ENCODE data around the gene GGTLC3.
"Not testable (repeated sequence)": the region's sequence is repeated elsewhere in the genome, so short reads cannot be mapped to it uniquely, and the experiment has no call there.

The GGTLC3 gene

DNA sequence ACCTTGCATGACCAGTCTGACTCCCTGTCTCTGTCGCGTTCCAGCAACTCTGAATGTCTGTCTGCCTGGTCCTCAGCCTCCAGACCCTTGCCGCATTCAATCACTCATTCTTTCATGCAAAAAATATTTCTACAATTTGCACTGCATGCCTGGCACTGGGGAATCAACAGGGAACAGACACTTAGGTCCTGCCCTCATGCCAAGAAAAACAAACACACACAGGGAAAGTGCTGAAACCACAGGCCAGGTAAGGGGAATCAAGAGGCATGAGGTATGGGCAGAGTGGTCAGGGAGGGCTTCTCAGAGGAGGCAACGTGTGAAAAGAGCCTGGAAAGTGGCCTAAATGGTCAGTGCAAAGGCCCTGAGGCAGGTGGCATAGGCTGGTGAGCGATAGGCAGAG lies at the start of gene GGTLC3:
Gene GGTLC3 (minus strand): TSS at position 101 of the 400 bp plus-strand sequence. CDS start 264 bp downstream, outside the sequence.
- H3K36me3 ChIP-seq (ENCODE audit: insufficient read depth, low read length); H3K27me3 ChIP-seq (ENCODE audit: insufficient read depth, low read length); H2AFZ ChIP-seq (ENCODE audit: low read length); H3K4me1 ChIP-seq (ENCODE audit: insufficient read depth, low read length, severe bottlenecking); H3K27ac ChIP-seq (ENCODE audit: low read depth, low read length, poor library complexity, severe bottlenecking); H3K79me2 ChIP-seq (ENCODE audit: insufficient read depth, low read length); H3F3A ChIP-seq (ENCODE audit: insufficient read depth, low read length); H3K9me2 ChIP-seq (ENCODE audit: low read depth, low read length); H3K9ac ChIP-seq (ENCODE audit: low read length); H3K4me3 ChIP-seq (ENCODE audit: low read depth, low read length, poor library complexity, severe bottlenecking); H3K9me3 ChIP-seq (ENCODE audit: low read length); H3K4me2 ChIP-seq (ENCODE audit: low read length); H4K20me1 ChIP-seq (ENCODE audit: insufficient read depth, low read length): not testable (repeated sequence)

DNA sequence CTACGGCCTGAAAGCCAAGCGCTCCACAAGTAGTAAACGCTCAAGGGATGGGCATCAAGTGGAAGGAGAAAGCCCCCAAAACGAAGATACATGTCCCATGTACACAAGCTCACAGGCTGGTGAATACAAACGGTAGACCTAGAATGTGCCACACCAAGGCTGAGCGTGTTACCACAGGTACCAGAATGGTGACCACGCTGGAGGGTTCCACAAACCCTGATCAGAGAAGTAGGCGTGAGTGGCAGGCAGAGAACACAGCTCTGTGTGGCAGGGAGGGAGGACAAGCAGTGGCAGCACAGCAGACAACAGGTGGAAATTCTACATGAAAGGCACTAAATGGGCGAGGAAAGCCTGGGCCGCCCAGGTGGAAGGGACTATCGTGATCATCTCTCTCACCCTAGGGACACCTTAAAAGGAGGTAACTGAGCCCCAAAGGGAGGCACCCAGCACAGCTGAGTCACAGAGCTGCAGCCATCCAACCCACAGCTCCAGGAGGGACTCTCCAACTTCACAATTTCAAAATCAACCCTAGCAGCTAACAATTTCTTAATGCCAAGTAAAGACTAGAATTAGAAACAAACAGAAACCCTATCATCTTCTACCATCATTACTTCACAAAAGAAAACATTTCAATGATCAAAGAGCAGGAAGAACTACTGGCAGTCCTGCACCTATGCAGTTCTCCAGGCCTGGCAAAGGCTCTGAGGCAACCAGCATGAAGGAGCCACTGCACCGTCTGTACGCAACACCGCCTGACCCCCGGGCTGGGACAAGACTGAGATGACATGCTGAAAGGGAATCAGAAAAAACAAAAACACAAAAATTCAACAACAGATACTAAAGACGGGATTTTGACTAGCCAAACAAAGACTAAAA lies 42.4 kb upstream of the GGTLC3 start:
- H4K20me1 ChIP-seq (ENCODE audit: insufficient read depth, low read length); H3K36me3 ChIP-seq (ENCODE audit: insufficient read depth, low read length); H3K9me2 ChIP-seq (ENCODE audit: low read depth, low read length); H3K9me3 ChIP-seq (ENCODE audit: low read length); H3K27ac ChIP-seq (ENCODE audit: low read depth, low read length, poor library complexity, severe bottlenecking); H3K27me3 ChIP-seq (ENCODE audit: insufficient read depth, low read length); H3K9ac ChIP-seq (ENCODE audit: low read length); H3K4me3 ChIP-seq (ENCODE audit: low read depth, low read length, poor library complexity, severe bottlenecking); H3K4me1 ChIP-seq (ENCODE audit: insufficient read depth, low read length, severe bottlenecking); H3K79me2 ChIP-seq (ENCODE audit: insufficient read depth, low read length); H2AFZ ChIP-seq (ENCODE audit: low read length); H3F3A ChIP-seq (ENCODE audit: insufficient read depth, low read length); H3K4me2 ChIP-seq (ENCODE audit: low read length): not testable (repeated sequence)

DNA sequence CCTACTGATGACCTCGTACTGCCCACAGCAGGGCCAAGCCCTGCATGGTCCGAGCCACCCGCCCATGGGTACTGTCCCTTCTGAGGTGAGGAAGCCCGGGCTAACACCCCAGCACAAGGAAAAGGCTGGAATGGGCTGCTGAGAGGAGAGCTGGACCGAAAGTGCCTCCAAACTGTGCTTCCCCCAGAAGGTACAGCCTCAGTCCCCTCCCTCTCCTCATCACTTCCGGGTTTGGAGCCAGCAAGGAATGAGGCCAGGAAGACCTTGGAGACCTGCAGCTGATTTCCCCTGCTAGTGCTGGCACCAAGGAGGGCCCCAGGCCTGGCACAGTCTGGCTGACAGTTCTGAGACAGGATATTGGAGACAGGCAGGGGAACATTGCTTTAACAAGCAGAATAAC lies 41.0 kb upstream of the GGTLC3 start:
- not testable (repeated sequence) for H3K36me3 ChIP-seq (ENCODE audit: insufficient read depth, low read length); H3K9me3 ChIP-seq (ENCODE audit: low read length); H3K27me3 ChIP-seq (ENCODE audit: insufficient read depth, low read length); H3K4me3 ChIP-seq (ENCODE audit: low read depth, low read length, poor library complexity, severe bottlenecking); H3K9ac ChIP-seq (ENCODE audit: low read length); H3K4me2 ChIP-seq (ENCODE audit: low read length); H3K4me1 ChIP-seq (ENCODE audit: insufficient read depth, low read length, severe bottlenecking); H4K20me1 ChIP-seq (ENCODE audit: insufficient read depth, low read length); H3F3A ChIP-seq (ENCODE audit: insufficient read depth, low read length); H2AFZ ChIP-seq (ENCODE audit: low read length); H3K27ac ChIP-seq (ENCODE audit: low read depth, low read length, poor library complexity, severe bottlenecking); H3K9me2 ChIP-seq (ENCODE audit: low read depth, low read length); H3K79me2 ChIP-seq (ENCODE audit: insufficient read depth, low read length)

DNA sequence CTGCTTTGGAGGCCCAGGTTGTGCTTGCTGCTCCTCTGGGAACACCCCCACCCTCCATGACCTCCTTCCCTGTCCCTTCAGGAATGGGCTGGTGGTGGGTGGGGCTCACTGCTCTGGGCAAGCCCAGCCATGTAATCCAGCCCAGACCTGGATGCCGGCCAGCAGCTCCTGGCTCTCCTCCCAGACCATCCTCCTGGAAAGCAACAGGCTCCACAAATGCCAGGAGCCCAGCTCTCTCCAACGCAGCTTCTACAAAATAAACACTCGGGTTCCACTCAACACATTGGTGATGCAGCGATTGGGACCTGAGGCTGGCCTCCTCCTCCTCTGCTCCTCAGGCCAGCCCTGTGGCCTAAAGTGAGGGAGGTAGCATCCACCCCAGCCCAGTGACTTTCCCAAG lies 40.6 kb upstream of the GGTLC3 start:
- H3K9me3 ChIP-seq (ENCODE audit: low read length); H3K79me2 ChIP-seq (ENCODE audit: insufficient read depth, low read length); H3K9ac ChIP-seq (ENCODE audit: low read length); H3K27ac ChIP-seq (ENCODE audit: low read depth, low read length, poor library complexity, severe bottlenecking); H3K27me3 ChIP-seq (ENCODE audit: insufficient read depth, low read length); H4K20me1 ChIP-seq (ENCODE audit: insufficient read depth, low read length); H3K9me2 ChIP-seq (ENCODE audit: low read depth, low read length); H3K4me2 ChIP-seq (ENCODE audit: low read length); H2AFZ ChIP-seq (ENCODE audit: low read length); H3K36me3 ChIP-seq (ENCODE audit: insufficient read depth, low read length); H3F3A ChIP-seq (ENCODE audit: insufficient read depth, low read length); H3K4me3 ChIP-seq (ENCODE audit: low read depth, low read length, poor library complexity, severe bottlenecking); H3K4me1 ChIP-seq (ENCODE audit: insufficient read depth, low read length, severe bottlenecking): not testable (repeated sequence)

GRCh38 chr22:18554280-18555256 lies 36.6 kb upstream of the GGTLC3 start:
- H2AFZ ChIP-seq (ENCODE audit: low read length); H3K9me3 ChIP-seq (ENCODE audit: low read length); H3K36me3 ChIP-seq (ENCODE audit: insufficient read depth, low read length); H3K27ac ChIP-seq (ENCODE audit: low read depth, low read length, poor library complexity, severe bottlenecking); H3K4me3 ChIP-seq (ENCODE audit: low read depth, low read length, poor library complexity, severe bottlenecking); H3K9ac ChIP-seq (ENCODE audit: low read length); H3K9me2 ChIP-seq (ENCODE audit: low read depth, low read length); H3K79me2 ChIP-seq (ENCODE audit: insufficient read depth, low read length); H4K20me1 ChIP-seq (ENCODE audit: insufficient read depth, low read length); H3K4me2 ChIP-seq (ENCODE audit: low read length); H3F3A ChIP-seq (ENCODE audit: insufficient read depth, low read length); H3K27me3 ChIP-seq (ENCODE audit: insufficient read depth, low read length); H3K4me1 ChIP-seq (ENCODE audit: insufficient read depth, low read length, severe bottlenecking): not testable (repeated sequence)

GRCh38 chr22:18552839-18553597 lies 35.1 kb upstream of the GGTLC3 start:
- H3K27ac ChIP-seq (ENCODE audit: low read depth, low read length, poor library complexity, severe bottlenecking); H3K79me2 ChIP-seq (ENCODE audit: insufficient read depth, low read length); H3F3A ChIP-seq (ENCODE audit: insufficient read depth, low read length); H3K4me3 ChIP-seq (ENCODE audit: low read depth, low read length, poor library complexity, severe bottlenecking); H4K20me1 ChIP-seq (ENCODE audit: insufficient read depth, low read length); H3K9ac ChIP-seq (ENCODE audit: low read length); H3K27me3 ChIP-seq (ENCODE audit: insufficient read depth, low read length); H2AFZ ChIP-seq (ENCODE audit: low read length); H3K4me2 ChIP-seq (ENCODE audit: low read length); H3K9me2 ChIP-seq (ENCODE audit: low read depth, low read length); H3K36me3 ChIP-seq (ENCODE audit: insufficient read depth, low read length); H3K9me3 ChIP-seq (ENCODE audit: low read length); H3K4me1 ChIP-seq (ENCODE audit: insufficient read depth, low read length, severe bottlenecking): not testable (repeated sequence)

- not testable (repeated sequence) for H3K36me3 ChIP-seq (ENCODE audit: insufficient read depth, low read length); H3F3A ChIP-seq (ENCODE audit: insufficient read depth, low read length); H3K4me3 ChIP-seq (ENCODE audit: low read depth, low read length, poor library complexity, severe bottlenecking); H3K4me2 ChIP-seq (ENCODE audit: low read length); H3K4me1 ChIP-seq (ENCODE audit: insufficient read depth, low read length, severe bottlenecking); H3K27ac ChIP-seq (ENCODE audit: low read depth, low read length, poor library complexity, severe bottlenecking); H3K9me2 ChIP-seq (ENCODE audit: low read depth, low read length); H3K79me2 ChIP-seq (ENCODE audit: insufficient read depth, low read length); H2AFZ ChIP-seq (ENCODE audit: low read length); H3K27me3 ChIP-seq (ENCODE audit: insufficient read depth, low read length); H3K9me3 ChIP-seq (ENCODE audit: low read length); H3K9ac ChIP-seq (ENCODE audit: low read length); H4K20me1 ChIP-seq (ENCODE audit: insufficient read depth, low read length)
Observed at GRCh38 chr22:18551046-18551445, 33.1 kb upstream of the GGTLC3 start.
